Measurements from ENCODE around the gene PER1. TPM values are rescaled to one million over a fixed set of nuclear protein-coding genes. Genes with fewer than 3 reads are reported as not detected.

The PER1 gene
- total and polyA plus RNA-seq, 2 of the 13 experiments (the other 11 are each of a cell fraction or from before 2014, with no cell fraction given): 2.6 to 3.6 TPM

DNA sequence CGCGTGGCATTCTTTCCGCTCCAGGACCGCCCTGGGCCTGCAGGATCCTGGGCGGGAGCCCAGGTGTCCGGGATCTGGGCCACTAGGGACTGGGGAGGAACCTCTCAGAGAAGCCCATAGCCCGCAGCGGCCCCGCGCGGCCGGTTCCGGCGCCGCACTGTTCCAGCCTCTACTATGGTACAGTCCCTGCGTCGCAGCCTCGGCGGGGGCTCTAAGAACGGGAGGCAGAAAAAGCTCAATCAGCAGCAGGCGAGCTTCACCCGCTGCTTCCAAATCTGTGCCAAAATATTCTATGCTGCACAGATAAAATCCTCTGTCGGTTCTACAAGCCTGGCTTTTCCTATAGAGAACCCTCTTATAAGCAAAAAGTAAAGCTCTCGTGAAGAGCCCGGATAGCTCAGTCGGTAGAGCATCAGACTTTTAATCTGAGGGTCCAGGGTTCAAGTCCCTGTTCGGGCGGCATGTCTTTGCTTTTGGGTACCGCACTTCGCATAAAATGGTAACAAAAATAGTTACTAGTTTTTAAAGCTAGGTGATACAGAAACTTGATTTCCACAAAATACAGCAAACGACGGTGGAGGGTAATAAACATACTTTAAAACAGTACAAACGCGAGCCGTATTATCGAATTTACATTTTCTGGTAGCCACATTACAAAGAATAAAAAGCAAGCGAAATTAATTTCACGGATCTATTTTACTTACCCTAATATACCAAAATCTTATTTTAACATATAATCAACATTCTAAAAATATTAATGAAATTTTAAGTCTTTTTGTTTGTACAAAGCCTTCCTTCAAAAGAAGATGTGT is 33.2 kb downstream of the PER1 start:
- Histone ChIP-seq H4K20me1 (ENCODE audit: insufficient read depth, low read length) (peaks cover 11% of the 10 kb centered on the region; the same call in 1 of the 2 replicates), H3K4me3 (replicated peaks in 1 of 3; ENCODE audit: insufficient read depth in 1 of 3, low read depth in 2 of 3, low read length in 3 of 3) (peak overlapping the region; percentile 68 to 95 (median 94)), H3K79me2 (ENCODE audit: insufficient read depth, low read length) (no peaks in the 10 kb centered on the region), H2AFZ (ENCODE audit: low read length) (peak overlapping the region; percentile 74), H3K27me3 (ENCODE audit: control insufficient read depth in 1 of 2, insufficient read depth in 2 of 2, low read length in 2 of 2) (peaks cover 6 to 58% of the 10 kb centered on the region in 2 experiments), H3K36me3 (replicated peaks in 1 of 2; ENCODE audit: control insufficient read depth in 1 of 2, insufficient read depth in 2 of 2, low read length in 2 of 2) (no peaks in the 10 kb centered on the region), H3K9ac (ENCODE audit: insufficient read depth, low read depth, low read length) (peak overlapping the region; percentile 62), H3K4me1 (ENCODE audit: insufficient read depth, low read length) (peaks cover 52% of the 10 kb centered on the region), H3K27ac (ENCODE audit: extremely low read length, insufficient read depth, low read length) (peak overlapping the region; percentile 10), H3K4me2 (ENCODE audit: low read depth, low read length) (peak overlapping the region; percentile 100), H3K9me3 (ENCODE audit: low read length) (no peaks in the 10 kb centered on the region)
- DNase-seq (ENCODE audit: low spot score) (peak; percentile 77), FAIRE-seq (peak; percentile 26), ATAC-seq (peak; percentile 75)
- CTCF ChIA-PET (ENCODE audit: low intra/inter-chr PET ratio, low total read pairs): interaction anchor here (1.6 kb wide), 1 partner anchor 25 kb away, joined by 12 read pairs; no protein-coding TSS in a partner anchor
- no TSS peak for BruUV-seq (replicated peaks)
- POLR2A ChIA-PET: interaction anchor here (0.7 to 5.1 kb wide), 10 partner anchors 16 to 176 kb away, joined by 3 to 35 read pairs (median 6); partner anchors contain the start of genes CTC1 and SLC25A35
- in situ Hi-C loops (cut with HindIII; ENCODE audit: extremely low pct_ligation_motif_present, low pct_unique_long_range_greater_than_20kb) (loop anchor here (5.0 kb wide), 1 partner anchor 47 kb away; no protein-coding TSS in a partner anchor), intact Hi-C loops (cut with micrococcal nuclease; ENCODE audit: unreplicated experiment) (loop anchor here (1.0 to 5.0 kb wide), 5 partner anchors 9 to 103 kb away; no protein-coding TSS in a partner anchor)
- WGBS (ENCODE audit: low lambda C conversion rate): under 1% methylated on average over 22 of the region's 38 CpGs
- no peak for TF ChIP-seq ZNF615 (CRISPR knock-in tag; IDR thresholded peaks at IDR 0.05; ENCODE audit: borderline replicate concordance)
- TF ChIP-seq ZNF605 (CRISPR knock-in tag; IDR thresholded peaks at IDR 0.05): no peak
- peak; percentile 59 for TF ChIP-seq STAG1 (CRISPR knock-in tag; IDR thresholded peaks at IDR 0.05)
- TF ChIP-seq, protein P1, sequence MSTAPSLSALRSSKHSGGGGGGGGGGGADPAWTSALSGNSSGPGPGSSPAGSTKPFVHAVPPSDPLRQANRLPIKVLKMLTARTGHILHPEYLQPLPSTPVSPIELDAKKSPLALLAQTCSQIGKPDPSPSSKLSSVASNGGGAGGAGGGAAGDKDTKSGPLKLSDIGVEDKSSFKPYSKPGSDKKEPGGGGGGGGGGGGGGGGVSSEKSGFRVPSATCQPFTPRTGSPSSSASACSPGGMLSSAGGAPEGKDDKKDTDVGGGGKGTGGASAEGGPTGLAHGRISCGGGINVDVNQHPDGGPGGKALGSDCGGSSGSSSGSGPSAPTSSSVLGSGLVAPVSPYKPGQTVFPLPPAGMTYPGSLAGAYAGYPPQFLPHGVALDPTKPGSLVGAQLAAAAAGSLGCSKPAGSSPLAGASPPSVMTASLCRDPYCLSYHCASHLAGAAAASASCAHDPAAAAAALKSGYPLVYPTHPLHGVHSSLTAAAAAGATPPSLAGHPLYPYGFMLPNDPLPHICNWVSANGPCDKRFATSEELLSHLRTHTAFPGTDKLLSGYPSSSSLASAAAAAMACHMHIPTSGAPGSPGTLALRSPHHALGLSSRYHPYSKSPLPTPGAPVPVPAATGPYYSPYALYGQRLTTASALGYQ (CRISPR knock-in tag; IDR thresholded peaks at IDR 0.05): peak; percentile 23; the same call in 1 of the 2 replicates
- no peak for TF ChIP-seq ZNF317 (CRISPR knock-in tag; IDR thresholded peaks at IDR 0.05)
- TF ChIP-seq ATF1 (CRISPR knock-in tag; IDR thresholded peaks at IDR 0.05): no peak
- no peak for TF ChIP-seq SUZ12 (IDR thresholded peaks at IDR 0.05; ENCODE audit: low read depth, low read length)
- TF ChIP-seq ZBTB3 (CRISPR knock-in tag; IDR thresholded peaks at IDR 0.05; ENCODE audit: borderline replicate concordance, low read depth): no peak
- no peak for TF ChIP-seq PAWR (CRISPR knock-in tag; IDR thresholded peaks at IDR 0.05; ENCODE audit: borderline replicate concordance)
- TF ChIP-seq, protein P2, sequence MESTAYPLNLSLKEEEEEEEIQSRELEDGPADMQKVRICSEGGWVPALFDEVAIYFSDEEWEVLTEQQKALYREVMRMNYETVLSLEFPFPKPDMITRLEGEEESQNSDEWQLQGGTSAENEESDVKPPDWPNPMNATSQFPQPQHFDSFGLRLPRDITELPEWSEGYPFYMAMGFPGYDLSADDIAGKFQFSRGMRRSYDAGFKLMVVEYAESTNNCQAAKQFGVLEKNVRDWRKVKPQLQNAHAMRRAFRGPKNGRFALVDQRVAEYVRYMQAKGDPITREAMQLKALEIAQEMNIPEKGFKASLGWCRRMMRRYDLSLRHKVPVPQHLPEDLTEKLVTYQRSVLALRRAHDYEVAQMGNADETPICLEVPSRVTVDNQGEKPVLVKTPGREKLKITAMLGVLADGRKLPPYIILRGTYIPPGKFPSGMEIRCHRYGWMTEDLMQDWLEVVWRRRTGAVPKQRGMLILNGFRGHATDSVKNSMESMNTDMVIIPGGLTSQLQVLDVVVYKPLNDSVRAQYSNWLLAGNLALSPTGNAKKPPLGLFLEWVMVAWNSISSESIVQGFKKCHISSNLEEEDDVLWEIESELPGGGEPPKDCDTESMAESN (CRISPR knock-in tag; conservative IDR thresholded peaks at IDR 0.05): peak; percentile 37; the same call in 1 of the 2 replicates
- TF ChIP-seq ZSCAN9 (CRISPR knock-in tag; IDR thresholded peaks at IDR 0.05; ENCODE audit: borderline replicate concordance): 0 out of 2 replicates have a peak, but pooled peaks have one; percentile 13
- TF ChIP-seq MED13 (CRISPR knock-in tag; IDR thresholded peaks at IDR 0.05): no peak
- TF ChIP-seq, protein P3, sequence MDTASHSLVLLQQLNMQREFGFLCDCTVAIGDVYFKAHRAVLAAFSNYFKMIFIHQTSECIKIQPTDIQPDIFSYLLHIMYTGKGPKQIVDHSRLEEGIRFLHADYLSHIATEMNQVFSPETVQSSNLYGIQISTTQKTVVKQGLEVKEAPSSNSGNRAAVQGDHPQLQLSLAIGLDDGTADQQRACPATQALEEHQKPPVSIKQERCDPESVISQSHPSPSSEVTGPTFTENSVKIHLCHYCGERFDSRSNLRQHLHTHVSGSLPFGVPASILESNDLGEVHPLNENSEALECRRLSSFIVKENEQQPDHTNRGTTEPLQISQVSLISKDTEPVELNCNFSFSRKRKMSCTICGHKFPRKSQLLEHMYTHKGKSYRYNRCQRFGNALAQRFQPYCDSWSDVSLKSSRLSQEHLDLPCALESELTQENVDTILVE (CRISPR knock-in tag; IDR thresholded peaks at IDR 0.05): no peak
- no peak for TF ChIP-seq HDAC6 (IDR thresholded peaks at IDR 0.05; ENCODE audit: low read depth, low read length)
- TF ChIP-seq THAP11 (CRISPR knock-in tag; IDR thresholded peaks at IDR 0.05): 0 out of 2 replicates have a peak, but pooled peaks have one; percentile 12
- peak; percentile 43; the same call in 1 of the 2 replicates for TF ChIP-seq HNF4A (CRISPR knock-in tag; IDR thresholded peaks at IDR 0.05)
- no peak for TF ChIP-seq ZNF790 (CRISPR knock-in tag; IDR thresholded peaks at IDR 0.05; ENCODE audit: borderline replicate concordance)
- TF ChIP-seq, protein P4, sequence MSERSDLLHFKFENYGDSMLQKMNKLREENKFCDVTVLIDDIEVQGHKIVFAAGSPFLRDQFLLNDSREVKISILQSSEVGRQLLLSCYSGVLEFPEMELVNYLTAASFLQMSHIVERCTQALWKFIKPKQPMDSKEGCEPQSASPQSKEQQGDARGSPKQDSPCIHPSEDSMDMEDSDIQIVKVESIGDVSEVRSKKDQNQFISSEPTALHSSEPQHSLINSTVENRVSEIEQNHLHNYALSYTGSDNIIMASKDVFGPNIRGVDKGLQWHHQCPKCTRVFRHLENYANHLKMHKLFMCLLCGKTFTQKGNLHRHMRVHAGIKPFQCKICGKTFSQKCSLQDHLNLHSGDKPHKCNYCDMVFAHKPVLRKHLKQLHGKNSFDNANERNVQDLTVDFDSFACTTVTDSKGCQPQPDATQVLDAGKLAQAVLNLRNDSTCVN (CRISPR knock-in tag; IDR thresholded peaks at IDR 0.05; ENCODE audit: borderline replicate concordance): no peak

Measured in HepG2 (cell line).